PC-9 (cell line): Measurements from ENCODE around the gene NDUFB11.

Experiments used
- EZH2 ChIP-seq: fragments of 200-600 bp; sonication (generic); IDR thresholded peaks from 2 replicates; pipeline ENCODE4 v1.8.0; 2017; ENCODE audit warnings: antibody characterized with exemption, low read depth
- TF ChIP-seq, protein P1 (sequence below): fragments of 200-600 bp; sonication (generic); conservative IDR thresholded peaks from 2 replicates; pipeline ENCODE4 v1.6.1; 2017; ENCODE audit warnings: mixed run types, antibody characterized with exemption, mild to moderate bottlenecking, moderate library complexity

DNA sequence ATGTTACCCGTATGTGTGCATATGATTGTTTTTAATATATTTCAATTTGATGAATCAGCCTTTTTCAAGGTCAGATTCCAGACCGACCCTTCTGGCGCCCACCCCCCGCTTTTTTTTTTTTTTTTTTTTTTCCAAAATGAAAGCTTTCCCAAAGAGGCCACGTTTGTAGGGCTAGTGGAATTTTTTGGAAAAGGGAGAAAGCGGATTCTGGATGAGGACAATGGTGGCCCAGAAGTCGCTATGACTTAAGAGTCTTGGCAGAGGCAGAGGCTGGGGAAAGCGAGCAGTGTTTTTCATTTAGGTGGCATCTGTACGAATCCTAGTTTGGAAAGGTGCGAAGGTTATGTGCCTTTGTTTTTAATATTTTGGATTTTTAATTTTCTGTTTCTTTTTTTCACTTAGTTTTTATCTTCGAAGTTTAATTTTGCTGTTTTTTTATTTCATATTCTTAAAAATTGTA lies 14.6 kb downstream of the NDUFB11 start:
- TF ChIP-seq, protein P1, sequence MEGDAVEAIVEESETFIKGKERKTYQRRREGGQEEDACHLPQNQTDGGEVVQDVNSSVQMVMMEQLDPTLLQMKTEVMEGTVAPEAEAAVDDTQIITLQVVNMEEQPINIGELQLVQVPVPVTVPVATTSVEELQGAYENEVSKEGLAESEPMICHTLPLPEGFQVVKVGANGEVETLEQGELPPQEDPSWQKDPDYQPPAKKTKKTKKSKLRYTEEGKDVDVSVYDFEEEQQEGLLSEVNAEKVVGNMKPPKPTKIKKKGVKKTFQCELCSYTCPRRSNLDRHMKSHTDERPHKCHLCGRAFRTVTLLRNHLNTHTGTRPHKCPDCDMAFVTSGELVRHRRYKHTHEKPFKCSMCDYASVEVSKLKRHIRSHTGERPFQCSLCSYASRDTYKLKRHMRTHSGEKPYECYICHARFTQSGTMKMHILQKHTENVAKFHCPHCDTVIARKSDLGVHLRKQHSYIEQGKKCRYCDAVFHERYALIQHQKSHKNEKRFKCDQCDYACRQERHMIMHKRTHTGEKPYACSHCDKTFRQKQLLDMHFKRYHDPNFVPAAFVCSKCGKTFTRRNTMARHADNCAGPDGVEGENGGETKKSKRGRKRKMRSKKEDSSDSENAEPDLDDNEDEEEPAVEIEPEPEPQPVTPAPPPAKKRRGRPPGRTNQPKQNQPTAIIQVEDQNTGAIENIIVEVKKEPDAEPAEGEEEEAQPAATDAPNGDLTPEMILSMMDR = no peak
- TF ChIP-seq EZH2 = no peak
